Progenitor cell of endocrine pancreas (in vitro differentiated cells): ENCODE measurements around the gene B9D1. TPM values are rescaled to one million over a fixed set of nuclear protein-coding genes. Genes with fewer than 3 reads are reported as not detected.

Experiments used
- DNase-seq: peaks from one replicate; pipeline ENCODE4 v3.0.0; 2021; ENCODE audit warnings: low spot score; ENCODE audit not compliant: unreplicated experiment
- H3K27ac Mint-ChIP-seq: 2 replicates; pipeline ENCODE4 v1.8.0; 2021; ENCODE audit warnings: mild to moderate bottlenecking, moderate library complexity, mixed read lengths
- H3K27me3 Mint-ChIP-seq: 2 replicates; pipeline ENCODE4 v1.8.0; 2021; ENCODE audit warnings: mixed read lengths
- H3K36me3 Mint-ChIP-seq: 2 replicates; pipeline ENCODE4 v1.8.0; 2022; ENCODE audit warnings: mixed read lengths; ENCODE audit not compliant: insufficient read depth
- H3K4me1 Mint-ChIP-seq: 2 replicates; pipeline ENCODE4 v1.8.0; 2021; ENCODE audit warnings: low read depth, mixed read lengths
- H3K4me3 Mint-ChIP-seq: 2 replicates; pipeline ENCODE4 v1.8.0; 2021; ENCODE audit warnings: low read depth, mild to moderate bottlenecking, moderate library complexity, mixed read lengths
- H3K9me3 Mint-ChIP-seq: 2 replicates; pipeline ENCODE4 v1.8.0; 2021; ENCODE audit warnings: low read depth, mixed read lengths
- total RNA-seq: library from RNA; stranded (reverse); gene quantifications from 2 replicates; pipeline ENCODE4 v1.2.1, GENCODE V29; 2021
- TF ChIP-seq, protein P1 (sequence below): fragments of 200-600 bp; sonication (generic); IDR thresholded peaks from one replicate; pipeline ENCODE4 v1.5.0; 2021; ENCODE audit warnings: antibody characterized with exemption, mild to moderate bottlenecking; ENCODE audit not compliant: unreplicated experiment

Gene B9D1
- total RNA-seq, 1 donor from 2014 or later: 27.3 TPM

DNA sequence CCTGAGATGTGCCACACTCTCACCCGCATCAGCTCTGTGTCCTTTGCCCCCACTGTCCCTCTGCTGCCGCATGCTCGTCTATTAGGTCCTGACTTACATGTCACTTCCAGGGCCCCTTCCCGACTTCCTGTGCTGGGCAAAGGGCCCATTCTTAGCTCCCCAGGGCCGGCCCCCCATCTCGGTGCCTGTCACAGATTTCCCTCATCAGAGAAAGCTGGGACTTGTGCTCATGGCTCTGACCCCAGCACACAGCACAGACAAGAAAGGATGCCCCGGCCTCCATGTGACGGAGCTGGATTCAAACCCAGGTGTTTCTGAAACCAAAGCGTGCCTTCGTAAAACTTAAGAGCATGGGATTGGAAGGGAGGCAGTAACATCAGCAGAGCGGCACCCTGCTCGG, 9.9 kb upstream of the B9D1 start:
- no peak for DNase-seq
- TF ChIP-seq, protein P1, sequence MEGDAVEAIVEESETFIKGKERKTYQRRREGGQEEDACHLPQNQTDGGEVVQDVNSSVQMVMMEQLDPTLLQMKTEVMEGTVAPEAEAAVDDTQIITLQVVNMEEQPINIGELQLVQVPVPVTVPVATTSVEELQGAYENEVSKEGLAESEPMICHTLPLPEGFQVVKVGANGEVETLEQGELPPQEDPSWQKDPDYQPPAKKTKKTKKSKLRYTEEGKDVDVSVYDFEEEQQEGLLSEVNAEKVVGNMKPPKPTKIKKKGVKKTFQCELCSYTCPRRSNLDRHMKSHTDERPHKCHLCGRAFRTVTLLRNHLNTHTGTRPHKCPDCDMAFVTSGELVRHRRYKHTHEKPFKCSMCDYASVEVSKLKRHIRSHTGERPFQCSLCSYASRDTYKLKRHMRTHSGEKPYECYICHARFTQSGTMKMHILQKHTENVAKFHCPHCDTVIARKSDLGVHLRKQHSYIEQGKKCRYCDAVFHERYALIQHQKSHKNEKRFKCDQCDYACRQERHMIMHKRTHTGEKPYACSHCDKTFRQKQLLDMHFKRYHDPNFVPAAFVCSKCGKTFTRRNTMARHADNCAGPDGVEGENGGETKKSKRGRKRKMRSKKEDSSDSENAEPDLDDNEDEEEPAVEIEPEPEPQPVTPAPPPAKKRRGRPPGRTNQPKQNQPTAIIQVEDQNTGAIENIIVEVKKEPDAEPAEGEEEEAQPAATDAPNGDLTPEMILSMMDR: no peak
- Mint-ChIP-seq H3K27me3 (no peaks in the 10 kb centered on the region), H3K9me3 (no peaks in the 10 kb centered on the region), H3K4me1 (peaks cover 6% of the 10 kb centered on the region), H3K4me3 (no peak overlapping the region), H3K36me3 (no peaks in the 10 kb centered on the region), H3K27ac (no peak overlapping the region)

DNA sequence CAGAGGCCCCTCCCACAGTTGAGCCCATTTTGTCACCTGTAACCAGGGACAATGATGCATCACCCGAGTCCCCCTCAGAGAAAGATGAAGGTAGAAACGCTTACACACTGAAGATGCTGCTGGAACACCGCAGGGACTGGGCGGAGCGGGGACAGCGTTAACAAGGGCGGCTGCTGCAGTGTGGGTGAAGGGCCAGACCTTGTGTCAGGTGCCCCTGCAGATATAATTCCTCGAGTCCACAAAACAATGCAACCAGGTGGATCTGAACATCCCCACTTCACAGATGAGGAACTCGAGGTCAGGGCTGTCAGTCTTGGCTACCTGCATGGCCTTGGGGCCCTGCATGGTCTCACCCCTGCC, 9.5 kb upstream of the B9D1 start:
- Mint-ChIP-seq H3K36me3 (no peaks in the 10 kb centered on the region), H3K9me3 (no peaks in the 10 kb centered on the region), H3K27ac (no peak overlapping the region), H3K4me1 (peaks cover 4% of the 10 kb centered on the region), H3K4me3 (no peak overlapping the region), H3K27me3 (no peaks in the 10 kb centered on the region)
- TF ChIP-seq, protein P1: no peak
- DNase-seq: no peak

DNA sequence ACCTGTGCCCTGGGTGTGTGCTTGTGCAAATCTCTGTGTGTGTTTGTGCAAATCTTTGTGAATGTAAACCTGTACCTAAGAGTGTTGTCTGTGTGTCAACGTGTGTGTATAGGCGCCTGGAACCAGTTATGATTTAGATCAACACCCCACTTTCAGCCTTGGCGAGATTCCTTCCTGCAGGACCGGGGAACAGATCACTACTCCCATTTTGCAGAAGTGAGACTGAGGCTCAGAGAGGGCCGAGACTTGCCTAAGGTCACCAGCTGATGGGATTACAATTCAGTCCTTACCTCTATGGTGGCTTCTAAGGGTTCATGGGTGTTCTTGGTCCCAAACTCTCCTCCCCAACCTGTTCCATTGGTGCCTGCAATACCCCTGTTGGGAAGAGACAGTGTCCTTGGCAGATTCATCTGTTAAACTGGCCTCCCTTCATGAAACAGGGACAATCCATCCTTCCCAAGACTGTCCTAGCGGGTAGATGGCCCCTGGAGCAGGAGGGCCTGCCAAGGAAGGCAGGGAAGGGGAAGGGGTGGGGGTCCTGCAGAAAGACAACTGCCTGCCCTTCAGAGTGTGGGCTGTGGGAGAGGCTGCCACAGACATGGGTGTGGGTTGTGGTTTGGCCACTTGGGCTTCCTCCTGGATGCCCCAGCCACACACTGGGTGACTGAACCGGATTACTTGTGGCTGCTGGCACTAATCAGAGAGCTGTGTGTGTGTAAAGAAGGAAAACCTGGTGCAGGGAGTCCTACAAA, 8.9 kb upstream of the B9D1 start:
- H3K27ac Mint-ChIP-seq: no peak overlapping the region
- no peaks in the 10 kb centered on the region for H3K27me3 Mint-ChIP-seq
- peaks cover 1% of the 10 kb centered on the region for H3K4me1 Mint-ChIP-seq
- no peaks in the 10 kb centered on the region for H3K9me3 Mint-ChIP-seq
- no peaks in the 10 kb centered on the region for H3K36me3 Mint-ChIP-seq
- no peak overlapping the region for H3K4me3 Mint-ChIP-seq
- TF ChIP-seq, protein P1: no peak
- DNase-seq: no peak

DNA sequence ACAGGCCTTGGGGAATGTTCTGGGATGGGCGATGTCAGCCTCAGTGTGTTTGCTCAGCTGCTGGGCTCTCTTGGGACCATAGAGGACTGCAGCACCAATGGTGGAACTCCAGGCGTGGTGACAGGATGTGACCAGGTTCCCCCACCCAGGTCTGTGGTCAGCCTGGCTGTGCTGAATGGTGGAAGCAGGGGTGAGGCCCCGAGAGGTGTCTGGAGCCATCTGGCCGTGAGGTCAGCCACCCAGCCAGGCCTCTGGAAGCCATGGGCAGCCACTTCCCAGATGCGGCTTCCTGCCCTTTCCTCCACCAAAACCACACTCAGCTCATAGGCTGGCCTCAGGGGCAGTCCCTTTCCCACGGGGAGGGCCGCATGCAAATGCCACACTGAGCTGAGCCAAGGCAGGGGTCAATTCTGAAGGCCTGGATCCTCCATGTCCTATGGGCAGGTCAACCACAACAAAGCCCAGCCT, 8.0 kb upstream of the B9D1 start:
- TF ChIP-seq, protein P1: no peak
- no peaks in the 10 kb centered on the region for H3K36me3 Mint-ChIP-seq
- H3K9me3 Mint-ChIP-seq: no peaks in the 10 kb centered on the region
- no peaks in the 10 kb centered on the region for H3K4me1 Mint-ChIP-seq
- H3K27me3 Mint-ChIP-seq: no peaks in the 10 kb centered on the region
- H3K27ac Mint-ChIP-seq: no peak overlapping the region
- no peak overlapping the region for H3K4me3 Mint-ChIP-seq
- DNase-seq: no peak

DNA sequence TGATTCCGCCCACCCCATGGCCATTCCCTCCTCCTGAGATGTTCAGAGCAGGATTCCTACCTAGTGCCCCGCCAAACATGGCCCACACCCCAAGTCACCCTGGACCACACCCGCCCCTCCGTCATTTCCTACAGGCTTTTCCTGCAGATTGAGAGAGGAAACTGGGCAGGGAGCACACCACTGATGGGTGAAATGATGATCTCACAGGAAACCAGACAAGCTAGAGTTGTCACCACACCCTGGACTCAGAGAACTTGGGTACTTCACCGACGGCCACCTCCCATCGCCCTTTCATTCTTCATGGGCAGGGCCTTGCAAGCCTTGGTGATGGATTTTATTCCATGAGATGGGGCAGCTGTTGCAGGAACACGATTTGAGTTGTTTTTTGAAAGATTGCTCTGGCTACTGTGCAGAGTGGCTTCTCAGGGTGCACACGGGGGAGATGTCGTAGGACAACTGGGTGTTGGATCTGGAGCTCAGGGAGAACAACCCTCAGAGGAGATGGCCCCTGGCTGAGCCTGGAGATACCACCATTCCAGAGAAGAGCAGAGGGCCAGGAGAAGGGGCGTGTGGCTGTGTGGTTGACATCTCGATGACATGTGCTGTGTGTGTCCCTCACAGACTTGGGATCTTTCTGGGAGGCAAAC, 7.4 kb upstream of the B9D1 start:
- TF ChIP-seq, protein P1: no peak
- Mint-ChIP-seq H3K4me3 (no peak overlapping the region), H3K4me1 (no peaks in the 10 kb centered on the region), H3K9me3 (no peaks in the 10 kb centered on the region), H3K36me3 (no peaks in the 10 kb centered on the region), H3K27ac (no peak overlapping the region), H3K27me3 (no peaks in the 10 kb centered on the region)
- DNase-seq: no peak
